H9 (cell line): ENCODE measurements around the gene IPP. TPM values are rescaled to one million over a fixed set of nuclear protein-coding genes. Genes with fewer than 3 reads are reported as not detected.

Experiments
- DNase-seq: peaks from one replicate; pipeline ENCODE4 v3.0.0-alpha.2; 2017
- H2AFZ ChIP-seq: one replicate; pipeline ENCODE4 v1.6.1; 2013; ENCODE audit warnings: mild to moderate bottlenecking, low read length, control low read depth, moderate library complexity
- H2AK5ac ChIP-seq: 2 replicates; pipeline ENCODE4 v1.6.1; 2013; ENCODE audit warnings: low read length, control low read depth, mixed read lengths; ENCODE audit not compliant: insufficient read length
- H2BK120ac ChIP-seq: one replicate; pipeline ENCODE4 v1.6.1; 2013; ENCODE audit warnings: low read depth, mild to moderate bottlenecking, low read length, control low read depth, inconsistent platforms; ENCODE audit not compliant: poor library complexity, severe bottlenecking
- H2BK12ac ChIP-seq: 2 replicates; pipeline ENCODE4 v1.6.1; 2013; ENCODE audit warnings: low read length, control low read depth, mixed read lengths, low read depth; ENCODE audit not compliant: insufficient read length
- H2BK15ac ChIP-seq: 2 replicates; pipeline ENCODE4 v1.6.1; 2013; ENCODE audit warnings: low read depth, low read length, control low read depth
- H2BK20ac ChIP-seq: one replicate; pipeline ENCODE4 v1.6.1; 2013; ENCODE audit warnings: low read depth, mild to moderate bottlenecking, low read length, control low read depth, inconsistent platforms; ENCODE audit not compliant: poor library complexity, severe bottlenecking
- H2BK5ac ChIP-seq: 2 replicates; pipeline ENCODE4 v1.6.1; 2013; ENCODE audit warnings: low read length, control low read depth, mixed read lengths; ENCODE audit not compliant: insufficient read length
- H3K14ac ChIP-seq: 2 replicates; pipeline ENCODE4 v1.6.1; 2013; ENCODE audit warnings: low read length, control low read depth; ENCODE audit not compliant: insufficient read depth
- H3K18ac ChIP-seq: 2 replicates; pipeline ENCODE4 v1.6.1; 2013; ENCODE audit warnings: low read depth, mild to moderate bottlenecking, mixed read lengths, low read length, control low read depth; ENCODE audit not compliant: insufficient read length
- H3K23ac ChIP-seq: 2 replicates; pipeline ENCODE4 v1.6.1; 2013; ENCODE audit warnings: low read length, control low read depth, mixed read lengths, low read depth; ENCODE audit not compliant: insufficient read length
- H3K23me2 ChIP-seq: 2 replicates; pipeline ENCODE4 v1.6.1; 2013; ENCODE audit warnings: low read depth, mild to moderate bottlenecking, mixed read lengths, low read length, control low read depth; ENCODE audit not compliant: insufficient read length, poor library complexity, severe bottlenecking
- H3K27ac ChIP-seq: 2 replicates; pipeline ENCODE4 v1.5.1; 2013; ENCODE audit warnings: low read length, control low read depth, mixed read lengths, low read depth; ENCODE audit not compliant: insufficient read length
- H3K27me3 ChIP-seq: 2 replicates; pipeline ENCODE4 v1.6.1; 2013; ENCODE audit warnings: low read length, control low read depth, inconsistent platforms; ENCODE audit not compliant: insufficient read depth
- H3K4ac ChIP-seq: 2 replicates; pipeline ENCODE4 v1.6.1; 2013; ENCODE audit warnings: low read depth, mild to moderate bottlenecking, control low read depth, inconsistent platforms, low read length, moderate library complexity
- H3K4me1 ChIP-seq: 2 replicates; pipeline ENCODE4 v1.6.1; 2013; ENCODE audit warnings: low read length, control low read depth, inconsistent platforms; ENCODE audit not compliant: insufficient read depth
- H3K4me2 ChIP-seq: 2 replicates; pipeline ENCODE4 v1.6.1; 2013; ENCODE audit warnings: low read length, control low read depth, mixed read lengths; ENCODE audit not compliant: insufficient read length, insufficient read depth
- H3K56ac ChIP-seq: 2 replicates; pipeline ENCODE4 v1.6.1; 2013; ENCODE audit warnings: low read depth, mild to moderate bottlenecking, mixed read lengths, low read length, control low read depth; ENCODE audit not compliant: insufficient read length
- H3K79me1 ChIP-seq: 2 replicates; pipeline ENCODE4 v1.6.1; 2013; ENCODE audit warnings: low read depth, mild to moderate bottlenecking, moderate library complexity, low read length, control low read depth, inconsistent platforms; ENCODE audit not compliant: insufficient read depth, poor library complexity, severe bottlenecking
- H3K79me2 ChIP-seq: 2 replicates; pipeline ENCODE4 v1.6.1; 2013; ENCODE audit warnings: low read length, control low read depth, inconsistent platforms; ENCODE audit not compliant: insufficient read depth
- H3K9ac ChIP-seq: 2 replicates; pipeline ENCODE4 v1.6.1; 2013; ENCODE audit warnings: low read length, control low read depth, mixed read lengths; ENCODE audit not compliant: insufficient read length; ENCODE audit errors: extremely low read depth
- H3K9me3 ChIP-seq: one replicate; pipeline ENCODE4 v1.6.1; 2013; ENCODE audit warnings: low read depth, low read length, inconsistent platforms; ENCODE audit not compliant: control insufficient read depth
- H3T11ph ChIP-seq: one replicate; pipeline ENCODE4 v1.6.1; 2013; ENCODE audit warnings: mild to moderate bottlenecking, low read length, control low read depth, inconsistent platforms
- H4K20me1 ChIP-seq: one replicate; pipeline ENCODE4 v1.6.1; 2013; ENCODE audit not compliant: control insufficient read depth, insufficient read length, insufficient read depth
- H4K5ac ChIP-seq: 2 replicates; pipeline ENCODE4 v1.6.1; 2013; ENCODE audit warnings: low read depth, mild to moderate bottlenecking, mixed read lengths, low read length, control low read depth; ENCODE audit not compliant: insufficient read length
- H4K8ac ChIP-seq: replicated peaks from 2 replicates; pipeline ENCODE4 v1.6.1; 2013; ENCODE audit warnings: low read length, control low read depth, mixed read lengths, low read depth; ENCODE audit not compliant: insufficient read length
- H4K91ac ChIP-seq: 2 replicates; pipeline ENCODE4 v1.6.1; 2013; ENCODE audit warnings: low read depth, mild to moderate bottlenecking, moderate library complexity, mixed read lengths, low read length, control low read depth; ENCODE audit not compliant: insufficient read length
- H3K27ac Mint-ChIP-seq, 3 experiments: 2 replicates in 2 of 3; 3 replicates in 1 of 3; pipeline ENCODE4 v1.8.0; 2020 to 2021; ENCODE audit warnings: mixed read lengths in 3 of 3, mild to moderate bottlenecking in 1 of 3, moderate library complexity in 1 of 3
- H3K27me3 Mint-ChIP-seq: 2 replicates; pipeline ENCODE4 v1.8.0; 2021; ENCODE audit warnings: low read depth, mild to moderate bottlenecking, moderate library complexity, mixed read lengths
- H3K36me3 Mint-ChIP-seq, 3 experiments: 2 replicates in 2 of 3; 3 replicates in 1 of 3; pipeline ENCODE4 v1.8.0; 2020 to 2021; ENCODE audit warnings: low read depth in 3 of 3, mixed read lengths in 3 of 3; ENCODE audit not compliant: insufficient read depth in 1 of 3
- H3K4me1 Mint-ChIP-seq, 2 experiments: 2 replicates each; pipeline ENCODE4 v1.8.0; 2020; ENCODE audit warnings: mixed read lengths in 2 of 2
- H3K4me3 Mint-ChIP-seq, 2 experiments: 2 replicates in 1 of 2; 3 replicates in 1 of 2; pipeline ENCODE4 v1.8.0; 2020 to 2021; ENCODE audit warnings: mild to moderate bottlenecking in 2 of 2, mixed read lengths in 2 of 2, moderate library complexity in 1 of 2
- H3K9me3 Mint-ChIP-seq, 2 experiments: 2 replicates in 1 of 2; 3 replicates in 1 of 2; pipeline ENCODE4 v1.8.0; 2020; ENCODE audit warnings: mild to moderate bottlenecking in 2 of 2, mixed read lengths in 2 of 2, moderate library complexity in 1 of 2
- CTCF ChIP-seq: fragments of 200-600 bp; sonication (generic); conservative IDR thresholded peaks from 3 replicates; pipeline ENCODE4 v1.8.0; 2021; ENCODE audit warnings: antibody characterized with exemption, mild to moderate bottlenecking
- WGBS: extraction: QIAGEN DNeasy Blood & Tissue Kit; methylation state at CpG from one replicate; pipeline ENCODE4 v1.1.7; 2013; ENCODE audit warnings: missing lambda C conversion rate, low lambda C conversion rate, mixed read lengths; ENCODE audit not compliant: insufficient read length; ENCODE audit errors: extremely low coverage; 5-methylcytosine and 5-hydroxymethylcytosine counted together
- total RNA-seq: library from RNA; stranded (reverse); gene quantifications from 2 replicates; pipeline ENCODE4 v1.2.1, GENCODE V29; 2021

IPP gene
- total RNA-seq, 1 experiment from 2014 or later = 6.3 TPM

GRCh38 chr1:45656573-45657226 is 93.8 kb downstream of the IPP start:
- WGBS = no CpG with 5 or more reads among the region's 3 CpGs
- TF ChIP-seq CTCF = no peak
- H3K79me2 ChIP-seq = no peaks in the 10 kb centered on the region; the same call in 1 of the 2 replicates

More at GRCh38 chr1:45656573-45657226, 93.8 kb downstream of the IPP start:
- H3K27ac Mint-ChIP-seq = peak overlapping the region in 1 of 3 experiments; percentile 60; a peak in 1 of 7 replicates
- H3K36me3 Mint-ChIP-seq = peaks cover 60 to 87% (median 85%) of the 10 kb centered on the region in 3 experiments
- H4K5ac ChIP-seq = no peak overlapping the region
- H4K91ac ChIP-seq = no peak overlapping the region
- no peaks in the 10 kb centered on the region for H4K20me1 ChIP-seq
- H3K9ac ChIP-seq = no peak overlapping the region
- no peak overlapping the region for H2BK15ac ChIP-seq
- no peak overlapping the region for H2AK5ac ChIP-seq
- no peak overlapping the region for H3K4me3 Mint-ChIP-seq
- no peak overlapping the region for H2BK5ac ChIP-seq
- H2AFZ ChIP-seq = no peak overlapping the region
- no peaks in the 10 kb centered on the region for H3K23me2 ChIP-seq
- H3K9me3 ChIP-seq = no peaks in the 10 kb centered on the region
- no peak overlapping the region for H3K18ac ChIP-seq
- H2BK20ac ChIP-seq = no peak overlapping the region
- H3K79me1 ChIP-seq = peaks cover 5% of the 10 kb centered on the region
- H3K23ac ChIP-seq = no peak overlapping the region
- no peak overlapping the region for H2BK12ac ChIP-seq
- no peak for DNase-seq
- no peak overlapping the region for H4K8ac ChIP-seq
- no peaks in the 10 kb centered on the region for H3K4me1 ChIP-seq
- no peaks in the 10 kb centered on the region for H3K27me3 ChIP-seq
- H2BK120ac ChIP-seq = no peak overlapping the region
- no peak overlapping the region for H3K4me2 ChIP-seq
- H3K9me3 Mint-ChIP-seq = no peaks in the 10 kb centered on the region; a peak in 1 of 5 replicates
- no peaks in the 10 kb centered on the region; the same call in 1 of the 2 replicates for H3K27me3 Mint-ChIP-seq
- no peak overlapping the region for H3T11ph ChIP-seq
- no peak overlapping the region for H3K4ac ChIP-seq
- peaks cover 5 to 6% of the 10 kb centered on the region in 2 experiments; a peak in 1 of 4 replicates for H3K4me1 Mint-ChIP-seq
- no peak overlapping the region for H3K56ac ChIP-seq
- no peak overlapping the region for H3K14ac ChIP-seq
- no peak overlapping the region for H3K27ac ChIP-seq
